Naive B cell (primary cell): Measurements from ENCODE around the gene EDN2. TPM values are rescaled to one million over a fixed set of nuclear protein-coding genes. Genes with fewer than 3 reads are reported as not detected.
A peak's percentile ranks its signal among the peaks of the same experiment; 100 is the strongest.

ENCODE experiments used
- ATAC-seq, 2 donors: fragments of 150-1000 bp; cut with Tn5 transposase; 2 replicates each; pipeline ENCODE4 v1.10.0; 2021; ENCODE audit warnings: low read depth in 2 of 2, mild to moderate bottlenecking in 2 of 2, moderate library complexity in 2 of 2
- DNase-seq: peaks from one replicate; pipeline ENCODE4 v3.0.0; 2022
- H3K27ac Mint-ChIP-seq, 6 donors: one replicate each; pipeline ENCODE4 v1.8.0; 2020 to 2022; ENCODE audit warnings: mild to moderate bottlenecking in 6 of 6, mixed read lengths in 6 of 6, moderate library complexity in 5 of 6, inconsistent platforms in 2 of 6
- H3K27me3 Mint-ChIP-seq, 3 donors: one replicate each; pipeline ENCODE4 v1.8.0; 2021 to 2022; ENCODE audit warnings: mixed read lengths in 3 of 3, mild to moderate bottlenecking in 1 of 3
- H3K36me3 Mint-ChIP-seq, 2 donors: one replicate each; pipeline ENCODE4 v1.8.0; 2020 to 2022; ENCODE audit warnings: mixed read lengths in 2 of 2, inconsistent platforms in 1 of 2, mild to moderate bottlenecking in 1 of 2
- H3K4me1 Mint-ChIP-seq, 3 donors: one replicate each; pipeline ENCODE4 v1.8.0; 2020 to 2022; ENCODE audit warnings: mixed read lengths in 3 of 3, inconsistent platforms in 1 of 3, mild to moderate bottlenecking in 1 of 3, moderate library complexity in 1 of 3
- H3K4me3 Mint-ChIP-seq, 8 donors: one replicate each; pipeline ENCODE4 v1.8.0; 2020 to 2022; ENCODE audit warnings: mild to moderate bottlenecking in 8 of 8, mixed read lengths in 8 of 8, moderate library complexity in 8 of 8, inconsistent platforms in 2 of 8
- H3K9me3 Mint-ChIP-seq, 7 donors: one replicate each; pipeline ENCODE4 v1.8.0; 2020 to 2022; ENCODE audit warnings: mixed read lengths in 7 of 7, mild to moderate bottlenecking in 5 of 7, inconsistent platforms in 2 of 7, moderate library complexity in 1 of 7
- polyA plus RNA-seq, 6 donors: library from polyadenylated mRNA; unstranded; fragments of 300-500 nt; fragmentation: Illumina TruSeq; gene quantifications; one replicate each; pipeline ENCODE4 v1.2.3, GENCODE V29; 2021; ENCODE audit warnings: low read depth in 6 of 6

Gene EDN2
- polyA plus RNA-seq, 6 donors from 2014 or later: not detected

GRCh38 chr1:41471658-41472057, 12.8 kb downstream of the EDN2 start:
- H3K4me3 Mint-ChIP-seq: no peak overlapping the region
- no peaks in the 10 kb centered on the region for H3K36me3 Mint-ChIP-seq
- H3K9me3 Mint-ChIP-seq: no peaks in the 10 kb centered on the region
- H3K27ac Mint-ChIP-seq: no peak overlapping the region
- DNase-seq: no peak
- no peaks in the 10 kb centered on the region for H3K4me1 Mint-ChIP-seq
- no peak for ATAC-seq
- H3K27me3 Mint-ChIP-seq: peaks cover 0 to 13% (median 0%) of the 10 kb centered on the region in 3 donors

GRCh38 chr1:41469706-41470105, 14.8 kb downstream of the EDN2 start:
- peaks cover 0 to 13% (median 0%) of the 10 kb centered on the region in 3 donors for H3K27me3 Mint-ChIP-seq
- H3K9me3 Mint-ChIP-seq: no peaks in the 10 kb centered on the region
- no peak for DNase-seq
- no peaks in the 10 kb centered on the region for H3K36me3 Mint-ChIP-seq
- H3K4me1 Mint-ChIP-seq: no peaks in the 10 kb centered on the region
- no peak overlapping the region for H3K4me3 Mint-ChIP-seq
- no peak overlapping the region for H3K27ac Mint-ChIP-seq
- no peak for ATAC-seq

- peaks cover 0 to 13% (median 0%) of the 10 kb centered on the region in 3 donors for H3K27me3 Mint-ChIP-seq
- H3K36me3 Mint-ChIP-seq: no peaks in the 10 kb centered on the region
- no peaks in the 10 kb centered on the region for H3K9me3 Mint-ChIP-seq
Observed at GRCh38 chr1:41468122-41468762, 16.2 kb downstream of the EDN2 start.

GRCh38 chr1:41467673-41468072, 16.8 kb downstream of the EDN2 start:
- Mint-ChIP-seq H3K27me3 (peaks cover 0 to 13% (median 0%) of the 10 kb centered on the region in 3 donors), H3K27ac (no peak overlapping the region), H3K4me3 (no peak overlapping the region), H3K36me3 (no peaks in the 10 kb centered on the region), H3K4me1 (no peaks in the 10 kb centered on the region), H3K9me3 (no peaks in the 10 kb centered on the region)
- ATAC-seq (no peak), DNase-seq (no peak)

More at GRCh38 chr1:41468122-41468762, 16.2 kb downstream of the EDN2 start:
- ATAC-seq (no peak), DNase-seq (no peak)
- Mint-ChIP-seq H3K4me3 (no peak overlapping the region), H3K4me1 (no peaks in the 10 kb centered on the region), H3K27ac (no peak overlapping the region)

GRCh38 chr1:41466146-41466545, 18.3 kb downstream of the EDN2 start:
- Mint-ChIP-seq H3K27ac (no peak overlapping the region), H3K4me1 (no peaks in the 10 kb centered on the region), H3K36me3 (no peaks in the 10 kb centered on the region)

GRCh38 chr1:41465741-41466140, 18.7 kb downstream of the EDN2 start:
- ATAC-seq (no peak), DNase-seq (no peak)
- Mint-ChIP-seq H3K4me1 (no peaks in the 10 kb centered on the region), H3K9me3 (no peaks in the 10 kb centered on the region), H3K27me3 (peaks cover 0 to 13% (median 0%) of the 10 kb centered on the region in 3 donors), H3K27ac (no peak overlapping the region), H3K36me3 (no peaks in the 10 kb centered on the region), H3K4me3 (peak overlapping the region in 1 of 8 donors; percentile 5)

More at GRCh38 chr1:41466146-41466545, 18.3 kb downstream of the EDN2 start:
- H3K4me3 Mint-ChIP-seq: no peak overlapping the region
- ATAC-seq (no peak), DNase-seq (no peak)
- H3K27me3 Mint-ChIP-seq: peaks cover 0 to 13% (median 0%) of the 10 kb centered on the region in 3 donors
- no peaks in the 10 kb centered on the region for H3K9me3 Mint-ChIP-seq

GRCh38 chr1:41464885-41465284, 19.6 kb downstream of the EDN2 start:
- no peak for DNase-seq

GRCh38 chr1:41463516-41463915, 21.0 kb downstream of the EDN2 start:
- Mint-ChIP-seq H3K9me3 (no peaks in the 10 kb centered on the region), H3K4me1 (no peaks in the 10 kb centered on the region), H3K27me3 (peaks cover 0 to 27% (median 0%) of the 10 kb centered on the region in 3 donors), H3K36me3 (no peaks in the 10 kb centered on the region), H3K27ac (no peak overlapping the region), H3K4me3 (no peak overlapping the region)
- no peak for DNase-seq
- no peak for ATAC-seq

More at GRCh38 chr1:41464885-41465284, 19.6 kb downstream of the EDN2 start:
- Mint-ChIP-seq H3K4me3 (no peak overlapping the region), H3K9me3 (no peaks in the 10 kb centered on the region), H3K36me3 (no peaks in the 10 kb centered on the region), H3K27ac (no peak overlapping the region), H3K4me1 (no peaks in the 10 kb centered on the region), H3K27me3 (peaks cover 0 to 18% (median 0%) of the 10 kb centered on the region in 3 donors)
- ATAC-seq: no peak

GRCh38 chr1:41462680-41463004, 21.8 kb downstream of the EDN2 start:
- no peaks in the 10 kb centered on the region for H3K36me3 Mint-ChIP-seq
- ATAC-seq (no peak), DNase-seq (no peak)
- no peak overlapping the region for H3K27ac Mint-ChIP-seq
- H3K9me3 Mint-ChIP-seq: no peaks in the 10 kb centered on the region
- no peak overlapping the region for H3K4me3 Mint-ChIP-seq
- peaks cover 0 to 19% (median 0%) of the 10 kb centered on the region in 3 donors for H3K27me3 Mint-ChIP-seq
- H3K4me1 Mint-ChIP-seq: no peaks in the 10 kb centered on the region

GRCh38 chr1:41461790-41462679, 22.4 kb downstream of the EDN2 start:
- Mint-ChIP-seq H3K36me3 (no peaks in the 10 kb centered on the region), H3K4me3 (no peak overlapping the region), H3K27me3 (peaks cover 0 to 15% (median 0%) of the 10 kb centered on the region in 3 donors), H3K9me3 (no peaks in the 10 kb centered on the region), H3K4me1 (no peaks in the 10 kb centered on the region), H3K27ac (peak overlapping the region in 1 of 6 donors; percentile 44)
- DNase-seq: no peak
- no peak for ATAC-seq

- DNase-seq: no peak
Observed at GRCh38 chr1:41456847-41457540, 27.5 kb downstream of the EDN2 start.

GRCh38 chr1:41455479-41456332, 28.8 kb downstream of the EDN2 start:
- DNase-seq (no peak), ATAC-seq (no peak)
- H3K4me3 Mint-ChIP-seq: no peak overlapping the region
- peaks cover 0 to 15% (median 5%) of the 10 kb centered on the region in 3 donors for H3K27me3 Mint-ChIP-seq
- H3K9me3 Mint-ChIP-seq: no peaks in the 10 kb centered on the region
- no peaks in the 10 kb centered on the region for H3K36me3 Mint-ChIP-seq
- no peaks in the 10 kb centered on the region for H3K4me1 Mint-ChIP-seq
- H3K27ac Mint-ChIP-seq: peak overlapping the region in 1 of 6 donors; percentile 65

More at GRCh38 chr1:41456847-41457540, 27.5 kb downstream of the EDN2 start:
- H3K27ac Mint-ChIP-seq: no peak overlapping the region
- no peak overlapping the region for H3K4me3 Mint-ChIP-seq
- no peaks in the 10 kb centered on the region for H3K9me3 Mint-ChIP-seq
- no peak for ATAC-seq
- H3K4me1 Mint-ChIP-seq: no peaks in the 10 kb centered on the region
- no peaks in the 10 kb centered on the region for H3K36me3 Mint-ChIP-seq
- peaks cover 0 to 15% (median 5%) of the 10 kb centered on the region in 3 donors for H3K27me3 Mint-ChIP-seq

- Mint-ChIP-seq H3K4me3 (no peak overlapping the region), H3K4me1 (no peaks in the 10 kb centered on the region), H3K36me3 (no peaks in the 10 kb centered on the region), H3K27me3 (peaks cover 0 to 6% (median 5%) of the 10 kb centered on the region in 3 donors), H3K9me3 (no peaks in the 10 kb centered on the region), H3K27ac (no peak overlapping the region)
- DNase-seq: no peak
- no peak for ATAC-seq
Observed at GRCh38 chr1:41454406-41454805, 30.1 kb downstream of the EDN2 start.
